Panc1 (cell line): ENCODE results near the gene PTPA. TPM values are rescaled to one million over a fixed set of nuclear protein-coding genes. Genes with fewer than 3 reads are reported as not detected.

ENCODE experiments used
- ATAC-seq: fragments of 200-7000 bp; cut with Tn5 transposase; 2 replicates; pipeline ENCODE4 v1.9.1; 2020; ENCODE audit warnings: mild to moderate bottlenecking, moderate library complexity
- BruUV-seq: library from RNA; stranded (reverse); fragments of 400-500 nt; replicated peaks from 2 replicates; lab custom pipeline; 2021; lab: Mats Ljungman, UMichigan
- CTCF ChIA-PET: fragments of 300-600 bp; sonication (Branson Sonifier 250); formaldehyde crosslinking; loops from one replicate; lab custom pipeline; 2022; ENCODE audit warnings: antibody characterized with exemption; lab: Charles Lee
- POLR2A ChIA-PET: fragments of 300-600 bp; sonication (Branson Sonifier 250); formaldehyde crosslinking; loops from one replicate; lab custom pipeline; 2022; ENCODE audit warnings: antibody characterized with exemption; lab: Charles Lee
- DNase-seq: peaks from one replicate; pipeline ENCODE4 v3.0.0-alpha.2; 2010; ENCODE audit warnings: low read depth, low spot score
- H3K27ac ChIP-seq: 2 replicates; pipeline ENCODE4 v1.5.1; 2011; ENCODE audit warnings: mild to moderate bottlenecking, low read length, inconsistent platforms
- H3K27me3 ChIP-seq: fragments of 200-500 bp; sonication (Bioruptor generic); 2 replicates; pipeline ENCODE4 v1.6.0; 2014; ENCODE audit warnings: low read length, inconsistent platforms; ENCODE audit not compliant: control insufficient read depth, insufficient read depth
- H3K36me3 ChIP-seq: fragments of 200-500 bp; sonication (Bioruptor generic); 2 replicates; pipeline ENCODE4 v1.5.1; 2014; ENCODE audit warnings: inconsistent platforms, mild to moderate bottlenecking, low read length, moderate library complexity; ENCODE audit not compliant: control insufficient read depth, insufficient read depth
- H3K4me1 ChIP-seq: 2 replicates; pipeline ENCODE4 v1.5.1; 2011; ENCODE audit warnings: inconsistent platforms, mild to moderate bottlenecking, low read length, moderate library complexity; ENCODE audit not compliant: control insufficient read depth, insufficient read depth
- H3K4me3 ChIP-seq, 2 experiments: 2 replicates each; pipeline ENCODE4 v1.5.1; 2011 to 2012; ENCODE audit warnings: low read depth in 2 of 2, low read length in 2 of 2, mild to moderate bottlenecking in 2 of 2, inconsistent platforms in 1 of 2, moderate library complexity in 1 of 2
- H3K9me3 ChIP-seq: fragments of 200-500 bp; sonication (Bioruptor generic); 2 replicates; pipeline ENCODE4 v1.5.1; 2014; ENCODE audit warnings: low read depth, mild to moderate bottlenecking, inconsistent platforms, low read length, moderate library complexity; ENCODE audit not compliant: control insufficient read depth, insufficient read depth
- POLR2AphosphoS5 ChIP-seq: IDR thresholded peaks from 2 replicates; pipeline ENCODE4 v1.6.1; 2012; ENCODE audit warnings: mild to moderate bottlenecking, low read depth, low read length, moderate library complexity
- SIN3A ChIP-seq: IDR thresholded peaks from 2 replicates; pipeline ENCODE4 v1.6.1; 2012; ENCODE audit warnings: low read depth, mild to moderate bottlenecking, low read length, moderate library complexity, borderline replicate concordance; ENCODE audit not compliant: insufficient read depth
- TCF7L2 ChIP-seq: IDR thresholded peaks from 2 replicates; pipeline ENCODE4 v1.6.1; 2011; ENCODE audit warnings: mild to moderate bottlenecking, low read depth, low read length, inconsistent platforms
- in situ Hi-C: cut with HindIII; loops from 2 replicates; pipeline ENCODE4 v1.10.0; 2016; ENCODE audit warnings: low sequenced_read_pairs, low pct_unique_long_range_greater_than_20kb
- intact Hi-C: fragments of 100-400 bp; cut with micrococcal nuclease; formaldehyde crosslinking; loops from one replicate; pipeline ENCODE4 v1.10.0; 2022; ENCODE audit not compliant: unreplicated experiment
- total RNA-seq: library from RNA; stranded (reverse); gene quantifications from one replicate; pipeline ENCODE4 v1.2.1, GENCODE V29; 2021; ENCODE audit not compliant: unreplicated experiment
- TF ChIP-seq, protein P1 (sequence below): fragments of 450-650 bp; IDR thresholded peaks from 2 replicates; pipeline ENCODE4 v1.5.1; 2017; ENCODE audit warnings: mild to moderate bottlenecking
- TF ChIP-seq, protein P2 (sequence below), 2 experiments: IDR thresholded peaks; 2 replicates each; pipeline ENCODE4 v1.6.1; 2011 to 2012; ENCODE audit warnings: low read depth in 2 of 2, control low read depth in 1 of 2, low read length in 1 of 2, mild to moderate bottlenecking in 1 of 2, moderate library complexity in 1 of 2; ENCODE audit not compliant: insufficient read depth in 1 of 2

Gene PTPA
- total RNA-seq, 1 experiment from 2014 or later = 114 TPM

DNA sequence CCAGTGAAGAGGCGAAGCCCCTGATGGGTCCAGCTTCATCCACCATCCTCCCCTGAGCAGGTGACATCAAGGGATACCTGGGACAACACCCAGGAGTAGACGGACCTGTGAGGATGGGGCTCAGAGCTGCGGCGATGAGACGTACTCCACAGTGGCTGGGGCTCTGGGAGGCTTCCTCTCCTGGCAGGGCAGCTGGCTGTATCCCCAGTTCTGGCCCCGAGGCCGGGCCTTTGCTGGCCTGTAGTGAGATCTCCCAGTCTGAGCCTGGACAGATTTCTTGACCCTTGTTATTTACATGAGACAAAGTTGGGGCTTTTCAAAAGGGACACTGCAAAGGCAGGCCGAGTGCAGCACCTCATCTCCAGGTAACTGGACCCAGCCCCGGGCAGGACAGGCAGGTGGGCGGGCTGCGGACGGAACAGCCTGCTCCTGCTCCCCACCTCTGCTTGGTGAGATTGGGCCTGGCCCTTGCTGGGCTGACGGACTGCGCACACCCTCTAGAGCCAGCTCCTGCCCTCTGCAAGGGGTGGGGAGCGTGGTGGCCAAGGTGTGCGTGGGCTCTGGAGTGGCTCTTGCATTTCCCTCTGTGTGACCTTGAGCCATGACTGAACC is 43.8 kb downstream of the PTPA start:
- Histone ChIP-seq H3K27ac (no peak overlapping the region), H3K4me1 (no peaks in the 10 kb centered on the region), H3K27me3 (no peaks in the 10 kb centered on the region), H3K9me3 (no peaks in the 10 kb centered on the region), H3K4me3 (no peak overlapping the region), H3K36me3 (no peaks in the 10 kb centered on the region)
- ChIA-PET CTCF (no interaction called here), POLR2A (no interaction called here)
- intact Hi-C loops = no loop called here
- no TSS peak for BruUV-seq
- ATAC-seq (no peak), DNase-seq (no peak)
- no peak for TF ChIP-seq TCF7L2
- TF ChIP-seq, protein P1, sequence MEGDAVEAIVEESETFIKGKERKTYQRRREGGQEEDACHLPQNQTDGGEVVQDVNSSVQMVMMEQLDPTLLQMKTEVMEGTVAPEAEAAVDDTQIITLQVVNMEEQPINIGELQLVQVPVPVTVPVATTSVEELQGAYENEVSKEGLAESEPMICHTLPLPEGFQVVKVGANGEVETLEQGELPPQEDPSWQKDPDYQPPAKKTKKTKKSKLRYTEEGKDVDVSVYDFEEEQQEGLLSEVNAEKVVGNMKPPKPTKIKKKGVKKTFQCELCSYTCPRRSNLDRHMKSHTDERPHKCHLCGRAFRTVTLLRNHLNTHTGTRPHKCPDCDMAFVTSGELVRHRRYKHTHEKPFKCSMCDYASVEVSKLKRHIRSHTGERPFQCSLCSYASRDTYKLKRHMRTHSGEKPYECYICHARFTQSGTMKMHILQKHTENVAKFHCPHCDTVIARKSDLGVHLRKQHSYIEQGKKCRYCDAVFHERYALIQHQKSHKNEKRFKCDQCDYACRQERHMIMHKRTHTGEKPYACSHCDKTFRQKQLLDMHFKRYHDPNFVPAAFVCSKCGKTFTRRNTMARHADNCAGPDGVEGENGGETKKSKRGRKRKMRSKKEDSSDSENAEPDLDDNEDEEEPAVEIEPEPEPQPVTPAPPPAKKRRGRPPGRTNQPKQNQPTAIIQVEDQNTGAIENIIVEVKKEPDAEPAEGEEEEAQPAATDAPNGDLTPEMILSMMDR = no peak
- TF ChIP-seq, protein P2, sequence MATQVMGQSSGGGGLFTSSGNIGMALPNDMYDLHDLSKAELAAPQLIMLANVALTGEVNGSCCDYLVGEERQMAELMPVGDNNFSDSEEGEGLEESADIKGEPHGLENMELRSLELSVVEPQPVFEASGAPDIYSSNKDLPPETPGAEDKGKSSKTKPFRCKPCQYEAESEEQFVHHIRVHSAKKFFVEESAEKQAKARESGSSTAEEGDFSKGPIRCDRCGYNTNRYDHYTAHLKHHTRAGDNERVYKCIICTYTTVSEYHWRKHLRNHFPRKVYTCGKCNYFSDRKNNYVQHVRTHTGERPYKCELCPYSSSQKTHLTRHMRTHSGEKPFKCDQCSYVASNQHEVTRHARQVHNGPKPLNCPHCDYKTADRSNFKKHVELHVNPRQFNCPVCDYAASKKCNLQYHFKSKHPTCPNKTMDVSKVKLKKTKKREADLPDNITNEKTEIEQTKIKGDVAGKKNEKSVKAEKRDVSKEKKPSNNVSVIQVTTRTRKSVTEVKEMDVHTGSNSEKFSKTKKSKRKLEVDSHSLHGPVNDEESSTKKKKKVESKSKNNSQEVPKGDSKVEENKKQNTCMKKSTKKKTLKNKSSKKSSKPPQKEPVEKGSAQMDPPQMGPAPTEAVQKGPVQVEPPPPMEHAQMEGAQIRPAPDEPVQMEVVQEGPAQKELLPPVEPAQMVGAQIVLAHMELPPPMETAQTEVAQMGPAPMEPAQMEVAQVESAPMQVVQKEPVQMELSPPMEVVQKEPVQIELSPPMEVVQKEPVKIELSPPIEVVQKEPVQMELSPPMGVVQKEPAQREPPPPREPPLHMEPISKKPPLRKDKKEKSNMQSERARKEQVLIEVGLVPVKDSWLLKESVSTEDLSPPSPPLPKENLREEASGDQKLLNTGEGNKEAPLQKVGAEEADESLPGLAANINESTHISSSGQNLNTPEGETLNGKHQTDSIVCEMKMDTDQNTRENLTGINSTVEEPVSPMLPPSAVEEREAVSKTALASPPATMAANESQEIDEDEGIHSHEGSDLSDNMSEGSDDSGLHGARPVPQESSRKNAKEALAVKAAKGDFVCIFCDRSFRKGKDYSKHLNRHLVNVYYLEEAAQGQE (IDR thresholded peaks at IDR 0.05; ENCODE audit: insufficient read depth in 1 of 2, low read depth in 2 of 2, low read length in 1 of 2) = no peak
- no peak for TF ChIP-seq SIN3A
- in situ Hi-C loops = no loop called here

DNA sequence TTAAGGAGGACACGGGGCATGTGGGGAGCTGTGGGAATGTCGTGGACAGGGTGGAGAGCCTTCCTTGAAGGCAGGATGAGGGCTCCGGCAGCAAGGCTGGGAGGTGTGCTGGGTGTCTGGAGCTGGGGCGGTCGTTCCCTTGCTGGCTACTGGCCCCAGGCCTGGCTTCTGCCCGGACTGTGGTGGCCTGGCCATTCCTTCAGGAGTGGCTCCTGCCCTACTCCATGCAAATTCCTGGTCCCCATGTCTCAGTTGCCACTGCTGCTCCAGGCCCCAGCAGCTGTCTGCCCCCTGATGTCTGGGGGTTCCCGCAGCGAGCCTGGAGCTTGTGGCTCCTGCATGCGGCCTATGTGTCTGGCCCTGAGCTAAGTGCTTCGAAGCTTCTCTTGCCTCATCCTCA is 44.9 kb downstream of the PTPA start:
- BruUV-seq = no TSS peak
- H3K4me1 ChIP-seq = no peaks in the 10 kb centered on the region
- no peak for TF ChIP-seq SIN3A
- no peak for TF ChIP-seq POLR2AphosphoS5
- TF ChIP-seq, protein P2 (IDR thresholded peaks at IDR 0.05; ENCODE audit: insufficient read depth in 1 of 2, low read depth in 2 of 2, low read length in 1 of 2) = no peak
- no peak for TF ChIP-seq TCF7L2
- TF ChIP-seq, protein P1 = no peak
- DNase-seq = no peak
- CTCF ChIA-PET = no interaction called here
- ATAC-seq = no peak
- no peaks in the 10 kb centered on the region for H3K27me3 ChIP-seq
- POLR2A ChIA-PET = no interaction called here
- no peaks in the 10 kb centered on the region for H3K9me3 ChIP-seq
- no peak overlapping the region for H3K4me3 ChIP-seq
- intact Hi-C loops (no loop called here), in situ Hi-C loops (no loop called here)
- H3K27ac ChIP-seq = no peak overlapping the region
- no peaks in the 10 kb centered on the region for H3K36me3 ChIP-seq
